ENCODE measurements around the gene NELL1. TPM values are rescaled to one million over a fixed set of nuclear protein-coding genes. Genes with fewer than 3 reads are reported as not detected.

NELL1 gene
- total RNA-seq, 3 donors from 2014 or later (not counting 1 experiment from before 2014, with no cell fraction given): not detected

DNA sequence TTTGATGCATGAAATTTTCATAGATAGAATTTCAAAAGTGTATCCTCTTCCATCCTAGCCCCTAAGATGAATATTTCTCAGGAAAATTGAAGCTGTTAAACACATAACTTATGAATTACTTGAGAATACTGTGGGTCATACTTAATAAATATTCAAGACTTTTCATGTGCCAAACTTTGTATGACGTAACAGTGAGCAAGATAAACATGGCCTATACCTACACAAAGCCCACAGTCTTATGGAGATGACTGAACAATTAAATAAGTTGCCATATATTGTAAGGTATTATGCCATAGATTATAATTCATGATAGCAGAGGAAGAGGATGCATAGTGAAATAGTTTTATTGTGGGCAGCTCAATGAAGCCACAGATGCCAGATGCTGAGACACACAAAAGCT is 902.8 kb downstream of the NELL1 start:
- Mint-ChIP-seq H3K27ac (no peak overlapping the region), H3K4me1 (no peaks in the 10 kb centered on the region)
- H3K27me3 ChIP-seq (ENCODE audit: control insufficient read depth, insufficient read depth, low read length): no peaks in the 10 kb centered on the region

DNA sequence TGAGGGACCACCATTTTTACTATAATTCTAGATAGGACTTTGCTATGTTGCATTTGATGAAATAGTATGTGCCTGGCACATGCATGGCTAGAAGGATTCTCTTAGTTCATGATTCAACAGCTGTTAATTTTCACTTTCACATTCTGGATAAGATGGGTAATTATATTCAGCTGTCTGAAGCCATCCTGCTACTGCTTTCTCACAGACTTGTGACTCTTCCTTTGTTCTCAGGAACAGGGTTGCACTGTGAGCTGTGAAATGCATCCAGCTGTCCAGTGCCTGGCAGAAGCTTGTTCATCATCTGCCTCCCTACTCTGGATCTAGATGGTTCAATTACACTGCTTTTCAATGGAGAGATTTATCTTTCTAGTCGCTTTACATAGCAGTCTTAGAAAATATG is 913.4 kb downstream of the NELL1 start:
- intact Hi-C loops (cut with micrococcal nuclease): no loop called here
- no peaks in the 10 kb centered on the region for H3K36me3 ChIP-seq (ENCODE audit: control insufficient read depth, insufficient read depth, low read length)
- no CpG with 5 or more reads among the region's 1 CpG for WGBS (ENCODE audit: insufficient coverage)
- ATAC-seq (no peak), DNase-seq (no peak)
- H3K4me3 ChIP-seq (ENCODE audit: low read length): no peak overlapping the region
- Mint-ChIP-seq H3K9me3 (peaks cover 11 to 21% of the 10 kb centered on the region in 2 donors), H3K27me3 (ENCODE audit: low read depth in 2 of 2) (no peaks in the 10 kb centered on the region), H3K36me3 (no peaks in the 10 kb centered on the region), H3K4me3 (no peak overlapping the region), H3K27ac (no peak overlapping the region), H3K4me1 (no peaks in the 10 kb centered on the region)
- no peak overlapping the region for H3K27ac ChIP-seq (ENCODE audit: low read length)
- no peaks in the 10 kb centered on the region for H3K4me1 ChIP-seq (ENCODE audit: control insufficient read depth, insufficient read depth, low read length)
- H3K27me3 ChIP-seq (ENCODE audit: control insufficient read depth, insufficient read depth, low read length): no peaks in the 10 kb centered on the region
- H3K9me3 ChIP-seq (ENCODE audit: control insufficient read depth, insufficient read depth, low read length): no peaks in the 10 kb centered on the region
- TF ChIP-seq CTCF (IDR thresholded peaks at IDR 0.05): no peak

More for the DNA sequence above, 902.8 kb downstream of the NELL1 start:
- Histone ChIP-seq H3K9me3 (ENCODE audit: control insufficient read depth, insufficient read depth, low read length) (no peaks in the 10 kb centered on the region), H3K27ac (ENCODE audit: low read length) (no peak overlapping the region), H3K4me3 (ENCODE audit: low read length) (no peak overlapping the region), H3K4me1 (ENCODE audit: control insufficient read depth, insufficient read depth, low read length) (no peaks in the 10 kb centered on the region), H3K36me3 (ENCODE audit: control insufficient read depth, insufficient read depth, low read length) (no peaks in the 10 kb centered on the region)
- DNase-seq (no peak), ATAC-seq (no peak)
- Mint-ChIP-seq H3K9me3 (peaks cover 3 to 5% of the 10 kb centered on the region in 2 donors), H3K27me3 (ENCODE audit: low read depth in 2 of 2) (no peaks in the 10 kb centered on the region), H3K4me3 (no peak overlapping the region), H3K36me3 (no peaks in the 10 kb centered on the region)
- no CpG with 5 or more reads among the region's 1 CpG for WGBS (ENCODE audit: insufficient coverage)
- intact Hi-C loops (cut with micrococcal nuclease): no loop called here
- no peak for TF ChIP-seq CTCF (IDR thresholded peaks at IDR 0.05)

DNA sequence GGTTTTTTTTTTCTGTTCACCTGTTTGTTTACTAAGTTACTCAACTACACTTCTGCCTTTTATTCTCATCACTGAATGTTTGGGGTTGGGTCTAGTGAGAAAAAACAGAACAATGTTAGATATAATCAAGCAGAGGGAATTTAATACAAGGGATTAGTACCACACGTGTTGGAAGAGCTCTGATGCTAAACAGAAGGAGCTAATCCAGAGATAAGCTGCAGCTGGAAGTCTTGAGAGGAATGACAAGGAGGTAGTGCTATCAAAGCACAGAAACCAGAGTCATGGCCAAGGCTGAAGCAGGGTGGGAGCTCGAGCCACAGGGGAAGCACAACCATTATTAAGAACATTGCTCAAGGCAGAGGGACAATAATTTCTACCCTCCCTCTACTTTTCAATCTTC is 919.4 kb downstream of the NELL1 start:
- H3K36me3 Mint-ChIP-seq: peaks cover 7% of the 10 kb centered on the region
- ATAC-seq: no peak
- no peak for DNase-seq
- intact Hi-C loops (cut with micrococcal nuclease): no loop called here
- no peak overlapping the region for H3K4me3 Mint-ChIP-seq
- H3K27me3 ChIP-seq (ENCODE audit: control insufficient read depth, insufficient read depth, low read length): no peaks in the 10 kb centered on the region
- H3K27ac ChIP-seq (ENCODE audit: low read length): no peak overlapping the region
- H3K4me3 ChIP-seq (ENCODE audit: low read length): no peak overlapping the region
- no peaks in the 10 kb centered on the region for H3K4me1 ChIP-seq (ENCODE audit: control insufficient read depth, insufficient read depth, low read length)
- no peaks in the 10 kb centered on the region for H3K4me1 Mint-ChIP-seq
- H3K9me3 ChIP-seq (ENCODE audit: control insufficient read depth, insufficient read depth, low read length): peaks cover 1% of the 10 kb centered on the region
- no peaks in the 10 kb centered on the region for H3K27me3 Mint-ChIP-seq (ENCODE audit: low read depth in 2 of 2)
- WGBS (ENCODE audit: insufficient coverage): 66% methylated on average over 2 of the region's 2 CpGs
- H3K36me3 ChIP-seq (ENCODE audit: control insufficient read depth, insufficient read depth, low read length): no peaks in the 10 kb centered on the region
- H3K9me3 Mint-ChIP-seq: peaks cover 14 to 22% of the 10 kb centered on the region in 2 donors
- no peak overlapping the region for H3K27ac Mint-ChIP-seq
- no peak for TF ChIP-seq CTCF (IDR thresholded peaks at IDR 0.05)

DNA sequence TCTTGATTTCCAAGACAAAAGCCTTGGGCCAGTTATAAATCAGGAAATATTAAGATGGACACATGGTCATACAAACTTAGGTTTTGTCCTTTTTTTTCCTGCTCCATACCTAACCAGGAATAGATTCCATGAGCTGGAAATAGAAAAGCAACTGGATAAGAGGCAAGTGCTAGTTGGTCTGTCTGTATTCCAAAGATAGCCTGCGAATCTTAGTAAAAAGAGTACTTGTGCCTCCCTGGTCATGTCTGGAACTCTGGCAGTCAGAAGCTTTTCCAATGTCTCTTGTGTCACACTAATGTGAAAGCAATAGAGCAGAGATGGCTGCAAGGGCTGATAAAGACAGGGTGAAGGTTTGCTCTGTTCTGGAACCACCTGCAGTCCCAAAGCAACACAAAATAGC is 933.3 kb downstream of the NELL1 start:
- H3K4me3 ChIP-seq (ENCODE audit: low read length): no peak overlapping the region
- H3K27ac Mint-ChIP-seq: no peak overlapping the region
- no peak for TF ChIP-seq CTCF (IDR thresholded peaks at IDR 0.05)
- H3K9me3 ChIP-seq (ENCODE audit: control insufficient read depth, insufficient read depth, low read length): peaks cover 3% of the 10 kb centered on the region
- no peaks in the 10 kb centered on the region for H3K4me1 ChIP-seq (ENCODE audit: control insufficient read depth, insufficient read depth, low read length)
- no peaks in the 10 kb centered on the region for H3K4me1 Mint-ChIP-seq
- no peak for ATAC-seq
- H3K36me3 Mint-ChIP-seq: peaks cover 8% of the 10 kb centered on the region
- H3K27me3 ChIP-seq (ENCODE audit: control insufficient read depth, insufficient read depth, low read length): no peaks in the 10 kb centered on the region
- no peak overlapping the region for H3K27ac ChIP-seq (ENCODE audit: low read length)
- no peak overlapping the region for H3K4me3 Mint-ChIP-seq
- no peak for DNase-seq
- intact Hi-C loops (cut with micrococcal nuclease): no loop called here
- H3K27me3 Mint-ChIP-seq (ENCODE audit: low read depth in 2 of 2): no peaks in the 10 kb centered on the region
- no peaks in the 10 kb centered on the region for H3K36me3 ChIP-seq (ENCODE audit: control insufficient read depth, insufficient read depth, low read length)
- H3K9me3 Mint-ChIP-seq: peaks cover 3 to 5% of the 10 kb centered on the region in 2 donors
- WGBS (ENCODE audit: insufficient coverage): 82% methylated on average over 1 of the region's 1 CpG

Data from natural killer cell (primary cell).